ENCODE measurements around the gene CTSL.
"Not testable (repeated sequence)": the region's sequence is repeated elsewhere in the genome, so short reads cannot be mapped to it uniquely, and the experiment has no call there.

Gene CTSL

DNA sequence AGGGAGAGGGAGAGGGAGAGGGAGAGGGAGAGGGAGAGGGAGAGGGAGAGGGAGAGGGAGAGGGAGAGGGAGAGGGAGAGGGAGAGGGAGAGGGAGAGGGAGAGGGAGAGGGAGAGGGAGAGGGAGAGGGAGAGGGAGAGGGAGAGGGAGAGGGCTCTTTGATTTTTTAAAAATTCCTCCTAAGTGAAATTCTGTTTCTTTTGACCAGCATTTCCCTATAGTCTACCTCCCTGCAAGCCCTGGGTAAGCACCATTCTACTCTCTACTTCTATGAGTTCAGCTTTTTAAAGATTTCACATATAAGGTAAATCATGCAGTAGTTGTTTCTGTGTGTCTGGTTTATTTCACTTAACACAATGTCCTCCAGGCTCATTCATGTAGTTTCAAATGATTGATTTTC, 34.1 kb downstream of the CTSL start:
- not testable (repeated sequence) for DNase-seq (ENCODE audit: low read depth in 2 of 2)

DNA sequence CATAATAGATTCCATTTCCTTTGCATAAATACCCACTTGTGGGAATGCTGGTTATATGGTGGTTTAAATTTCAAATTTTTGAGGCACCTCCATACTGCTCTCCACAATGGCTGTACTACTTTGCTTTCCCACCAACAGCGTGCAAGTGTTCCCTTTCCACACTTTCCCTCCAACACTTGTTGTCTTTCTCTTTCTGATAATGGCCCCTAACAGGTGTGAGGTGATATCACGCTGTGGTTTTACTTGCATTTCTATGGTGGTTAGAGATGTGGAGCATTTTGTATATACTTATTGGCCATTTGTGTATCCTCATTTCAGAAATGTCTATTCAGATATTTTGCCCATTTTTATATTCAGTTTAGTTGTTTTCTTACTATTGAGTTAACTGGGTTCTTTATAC, 34.6 kb downstream of the CTSL start:
- DNase-seq (ENCODE audit: low read depth in 2 of 2): no peak

DNA sequence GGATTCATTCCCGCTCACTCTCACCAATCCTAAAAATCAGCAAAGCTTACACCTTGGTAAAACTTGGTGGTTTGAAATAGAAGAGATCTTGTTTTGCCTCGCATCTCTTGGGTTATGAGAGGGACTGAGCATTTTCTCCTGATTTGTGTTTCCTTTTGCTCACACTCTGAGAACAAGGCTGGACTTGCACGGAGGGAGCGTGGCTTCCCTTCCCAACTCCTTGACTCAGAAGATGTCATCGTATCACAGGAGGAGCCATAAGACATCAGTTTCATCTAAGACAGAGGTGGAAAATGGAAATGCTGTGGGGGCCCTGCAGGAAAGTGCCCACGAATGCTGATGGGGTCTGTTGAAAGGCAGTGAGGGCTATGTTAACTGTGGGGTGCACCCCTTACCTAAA, 37.4 kb downstream of the CTSL start:
- DNase-seq (ENCODE audit: low read depth in 2 of 2): no peak

DNA sequence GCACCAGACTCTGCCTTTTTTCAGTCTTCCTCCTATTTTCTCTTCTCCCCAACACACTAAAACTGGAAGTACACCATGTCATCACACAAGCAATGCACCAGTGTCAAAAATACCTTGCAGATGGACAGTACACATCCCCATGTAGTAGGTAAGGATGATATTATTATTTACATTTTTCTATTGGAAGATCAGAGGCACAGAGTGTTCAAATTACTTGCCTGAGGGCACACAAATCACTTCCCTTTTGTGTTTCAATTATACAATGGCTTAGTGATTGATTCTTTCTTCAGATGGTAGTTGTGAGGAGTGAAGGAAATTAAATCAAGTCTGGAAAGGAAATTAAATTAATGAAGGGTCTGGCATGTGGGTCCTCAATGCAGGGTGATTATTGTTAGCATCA, 39.6 kb downstream of the CTSL start:
- DNase-seq (ENCODE audit: low read depth in 2 of 2): no peak

DNA sequence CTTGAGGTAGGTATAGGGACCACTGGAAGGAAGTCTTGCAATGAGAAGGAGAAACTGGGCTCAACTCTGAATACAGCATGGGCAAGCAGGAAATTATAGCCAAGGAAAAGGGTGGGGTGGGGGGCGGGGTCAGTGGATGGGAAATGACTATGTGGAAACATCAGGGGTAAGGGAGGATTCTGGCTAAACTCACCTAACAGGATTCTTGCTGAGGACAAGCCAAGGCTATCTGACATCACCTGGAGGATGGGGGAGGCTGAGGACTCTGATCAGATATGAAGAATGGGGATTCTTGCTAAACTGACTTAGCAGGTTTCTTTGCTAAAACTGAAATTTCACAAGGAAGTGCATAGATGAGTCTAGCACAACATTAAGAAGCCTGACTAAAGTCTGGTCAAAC, 40.8 kb downstream of the CTSL start:
- no peak for DNase-seq (ENCODE audit: low read depth in 2 of 2)

DNA sequence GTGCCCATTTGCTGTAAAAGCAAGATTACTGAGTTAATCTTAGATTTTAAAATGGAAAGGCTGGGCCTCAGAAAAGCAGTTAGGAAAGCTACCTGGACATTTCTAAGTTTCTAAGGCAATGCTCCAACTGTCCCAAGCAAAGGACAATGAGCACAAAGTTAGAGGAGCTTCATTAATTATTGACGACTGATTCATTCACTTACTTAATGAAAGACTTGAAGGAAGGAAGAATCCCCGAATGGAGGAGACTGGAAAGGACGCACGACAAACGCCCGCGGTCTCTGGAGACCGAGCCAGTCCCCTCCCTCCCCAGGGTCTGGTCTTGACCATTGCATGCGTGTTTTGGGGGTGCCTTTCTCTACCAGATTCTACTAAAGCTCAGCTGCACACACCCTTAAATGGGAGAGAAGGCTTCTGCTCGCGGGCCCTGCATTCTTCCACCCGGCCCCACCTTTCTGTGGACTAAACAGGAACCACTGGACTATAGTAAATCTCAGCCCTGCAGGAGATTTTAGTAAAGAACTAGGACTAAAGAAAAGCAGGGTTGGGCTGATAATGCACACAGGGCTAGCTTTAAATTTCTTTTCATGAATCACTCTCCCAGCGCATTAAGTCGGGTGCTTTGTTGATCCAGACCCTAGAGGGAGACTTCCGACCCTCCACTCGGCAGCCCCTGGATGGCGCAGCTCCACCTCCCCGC, 44.8 kb downstream of the CTSL start:
- no peak for DNase-seq (ENCODE audit: low read depth in 2 of 2)

DNA sequence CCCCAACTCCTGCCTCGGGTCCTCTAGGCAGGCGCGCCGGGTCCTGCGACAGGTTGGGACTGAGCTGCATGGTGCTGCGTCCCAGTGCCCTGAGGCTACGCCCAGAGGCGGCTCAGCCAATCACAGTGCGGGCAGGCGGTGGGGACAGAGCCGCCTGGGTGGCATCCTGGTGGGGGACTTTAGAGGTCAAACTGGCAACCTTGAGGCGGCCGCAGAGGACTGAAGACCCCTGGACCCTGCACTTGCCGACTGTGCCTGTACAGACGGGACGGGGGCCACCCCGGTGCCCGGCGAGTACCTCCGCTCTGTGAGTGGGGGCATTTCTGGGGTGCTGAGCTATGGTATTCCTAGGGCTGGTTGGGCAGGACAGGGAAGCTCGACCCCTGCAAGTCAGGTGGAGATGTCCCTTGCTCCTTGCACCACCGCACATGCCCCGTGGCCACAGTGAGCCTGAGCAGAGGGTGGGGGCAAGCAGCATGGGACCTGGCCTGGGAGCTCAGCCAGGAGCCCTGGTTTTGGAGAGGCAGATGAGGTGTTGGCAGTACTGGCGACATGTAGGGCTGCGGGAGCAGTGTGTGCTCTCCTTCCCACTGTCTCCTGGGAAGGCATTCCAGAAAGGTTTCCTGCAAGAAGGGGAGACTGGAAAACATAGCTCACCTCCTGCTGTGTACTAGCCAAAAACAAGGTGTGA, 45.5 kb downstream of the CTSL start:
- DNase-seq (ENCODE audit: low read depth in 2 of 2): no peak

DNA sequence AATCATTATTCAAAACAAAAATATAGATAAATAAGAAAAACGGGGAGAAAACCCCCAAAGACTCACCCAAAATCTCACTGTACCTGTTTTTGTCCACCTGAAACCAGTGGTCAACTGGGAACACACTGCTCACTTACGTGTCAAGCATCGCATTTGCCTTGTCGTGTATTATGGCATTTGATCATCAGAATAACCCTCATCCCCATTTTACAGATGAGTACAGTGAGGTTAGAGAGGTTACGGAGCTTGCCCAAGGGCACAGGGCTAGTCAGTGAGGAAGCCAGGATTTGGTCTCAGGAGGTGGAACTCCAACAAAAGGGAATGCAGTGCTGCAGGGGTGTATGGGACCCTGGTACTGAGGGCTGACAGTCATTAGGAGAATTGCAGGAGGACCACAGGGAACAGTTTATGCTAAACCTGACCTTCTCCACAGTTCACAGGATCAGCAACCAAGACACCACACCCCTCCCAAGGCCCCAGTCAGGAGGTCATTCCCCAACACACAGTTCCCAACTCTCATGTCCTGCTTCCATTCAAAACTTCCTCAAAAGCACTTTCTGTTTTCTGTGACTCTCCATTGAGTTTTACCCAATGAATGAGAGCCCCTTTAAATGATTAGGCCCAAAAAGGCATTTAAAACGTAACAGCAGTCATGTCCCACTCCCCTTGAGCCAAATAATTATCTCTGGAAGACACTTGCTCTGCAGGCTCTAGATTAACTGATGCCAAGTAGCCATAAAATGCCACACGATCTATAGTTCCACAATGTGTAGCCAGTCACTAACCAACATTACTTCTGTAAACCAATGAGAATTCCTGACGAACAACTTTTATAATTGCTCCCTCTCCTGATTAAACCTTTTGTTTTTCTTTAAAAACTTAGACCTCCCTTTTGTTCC, 50.8 kb downstream of the CTSL start:
- no peak for DNase-seq (ENCODE audit: low read depth in 2 of 2)

DNA sequence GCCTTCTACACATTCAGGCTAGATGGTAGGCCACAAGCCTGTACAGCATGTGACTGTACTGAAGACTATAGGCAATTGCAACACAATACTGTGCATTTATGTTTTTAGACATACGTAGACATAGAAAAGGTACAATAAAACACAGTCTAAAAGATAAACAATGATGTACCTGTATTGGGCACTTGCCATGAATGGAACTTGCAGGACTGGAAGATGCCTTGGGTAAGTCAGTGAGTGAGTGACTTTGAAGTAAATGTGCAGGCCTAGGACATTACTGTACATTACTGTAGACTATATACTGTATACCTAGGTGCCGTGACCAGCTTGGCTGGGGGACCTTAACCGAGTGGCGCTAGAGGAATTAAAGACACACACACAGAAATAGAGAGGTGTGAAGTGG, 53.1 kb downstream of the CTSL start:
- no peak for DNase-seq (ENCODE audit: low read depth in 2 of 2)

Data from stimulated activated CD8-positive, alpha-beta memory T cell treated with anti-CD3 and anti-CD28 coated beads, Interleukin-2, amount 100 ng/mL, for 1 hour (primary cell).